ENCODE results near the gene COX15.

DNA sequence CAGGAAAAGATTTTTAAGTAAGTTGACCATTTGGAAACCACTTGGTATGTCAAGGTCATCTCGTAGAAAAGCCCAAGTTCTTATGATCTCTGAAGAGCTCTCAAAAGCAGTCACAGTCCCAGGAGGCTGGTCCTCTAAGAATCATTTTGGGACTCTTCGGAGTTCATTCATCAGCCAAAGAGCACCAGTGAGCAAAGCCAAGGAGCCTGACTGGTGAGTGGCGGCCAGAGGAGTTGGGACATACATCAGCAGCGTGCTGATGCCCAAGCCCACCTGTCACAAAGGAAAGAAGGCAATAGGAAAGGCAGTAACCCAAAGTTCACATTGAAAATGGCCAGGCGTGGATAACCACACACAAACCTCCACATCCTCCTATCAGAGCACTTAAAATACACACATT lies 17.5 kb downstream of the COX15 start:
- TF ChIP-seq, protein P1, sequence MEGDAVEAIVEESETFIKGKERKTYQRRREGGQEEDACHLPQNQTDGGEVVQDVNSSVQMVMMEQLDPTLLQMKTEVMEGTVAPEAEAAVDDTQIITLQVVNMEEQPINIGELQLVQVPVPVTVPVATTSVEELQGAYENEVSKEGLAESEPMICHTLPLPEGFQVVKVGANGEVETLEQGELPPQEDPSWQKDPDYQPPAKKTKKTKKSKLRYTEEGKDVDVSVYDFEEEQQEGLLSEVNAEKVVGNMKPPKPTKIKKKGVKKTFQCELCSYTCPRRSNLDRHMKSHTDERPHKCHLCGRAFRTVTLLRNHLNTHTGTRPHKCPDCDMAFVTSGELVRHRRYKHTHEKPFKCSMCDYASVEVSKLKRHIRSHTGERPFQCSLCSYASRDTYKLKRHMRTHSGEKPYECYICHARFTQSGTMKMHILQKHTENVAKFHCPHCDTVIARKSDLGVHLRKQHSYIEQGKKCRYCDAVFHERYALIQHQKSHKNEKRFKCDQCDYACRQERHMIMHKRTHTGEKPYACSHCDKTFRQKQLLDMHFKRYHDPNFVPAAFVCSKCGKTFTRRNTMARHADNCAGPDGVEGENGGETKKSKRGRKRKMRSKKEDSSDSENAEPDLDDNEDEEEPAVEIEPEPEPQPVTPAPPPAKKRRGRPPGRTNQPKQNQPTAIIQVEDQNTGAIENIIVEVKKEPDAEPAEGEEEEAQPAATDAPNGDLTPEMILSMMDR (IDR thresholded peaks at IDR 0.05), result no peak
- TF ChIP-seq POLR2A (IDR thresholded peaks at IDR 0.05) (no peak), EP300 (IDR thresholded peaks at IDR 0.05) (no peak)
